DOHH2 (cell line): ENCODE results near the gene NCF2.

Experiments used
- H3F3A ChIP-seq: fragments of 200-600 bp; sonication (generic), shearing (Covaris generic); 2 replicates; pipeline ENCODE4 v1.6.0; 2016; ENCODE audit warnings: antibody characterized with exemption, mild to moderate bottlenecking; ENCODE audit not compliant: control insufficient read depth, insufficient read depth
- H3K27ac ChIP-seq: fragments of 200-600 bp; sonication (generic); 2 replicates; pipeline ENCODE4 v1.5.1; 2014; ENCODE audit warnings: low read depth, mild to moderate bottlenecking, low read length, moderate library complexity
- H3K27me3 ChIP-seq: fragments of 200-600 bp; sonication (generic); 2 replicates; pipeline ENCODE4 v1.6.1; 2014; ENCODE audit warnings: mild to moderate bottlenecking, low read length, mixed read lengths; ENCODE audit not compliant: control insufficient read depth
- H3K36me3 ChIP-seq: fragments of 200-600 bp; sonication (generic); 2 replicates; pipeline ENCODE4 v1.6.1; 2014; ENCODE audit warnings: mild to moderate bottlenecking, low read length, moderate library complexity, mixed read lengths; ENCODE audit not compliant: control insufficient read depth
- H3K4me1 ChIP-seq: fragments of 200-600 bp; sonication (generic); 2 replicates; pipeline ENCODE4 v1.6.1; 2014; ENCODE audit warnings: mild to moderate bottlenecking, low read length, mixed read lengths; ENCODE audit not compliant: control insufficient read depth
- H3K4me2 ChIP-seq: fragments of 200-600 bp; sonication (generic); 2 replicates; pipeline ENCODE4 v1.6.0; 2014; ENCODE audit warnings: mild to moderate bottlenecking, low read length, moderate library complexity
- H3K4me3 ChIP-seq: fragments of 200-600 bp; sonication (generic); 2 replicates; pipeline ENCODE4 v1.5.1; 2014; ENCODE audit warnings: mild to moderate bottlenecking, low read length, mixed read lengths
- H3K79me2 ChIP-seq: fragments of 200-600 bp; sonication (generic); 2 replicates; pipeline ENCODE4 v1.6.1; 2014; ENCODE audit warnings: mild to moderate bottlenecking, low read length, mixed read lengths; ENCODE audit not compliant: control insufficient read depth
- H3K9me2 ChIP-seq: fragments of 200-600 bp; sonication (generic); replicated peaks from 2 replicates; pipeline ENCODE4 v1.6.1; 2014; ENCODE audit warnings: mild to moderate bottlenecking, low read length, mixed read lengths; ENCODE audit not compliant: control insufficient read depth
- H3K9me3 ChIP-seq: fragments of 200-600 bp; sonication (generic); 2 replicates; pipeline ENCODE4 v1.6.1; 2014; ENCODE audit warnings: antibody characterized with exemption, low read length, mixed read lengths; ENCODE audit not compliant: control insufficient read depth, insufficient read depth
- H4K20me1 ChIP-seq: fragments of 200-600 bp; sonication (generic); 2 replicates; pipeline ENCODE4 v1.6.0; 2014; ENCODE audit warnings: low read depth, mild to moderate bottlenecking, antibody characterized with exemption, low read length, moderate library complexity; ENCODE audit not compliant: control insufficient read depth, insufficient read depth
- CTCF ChIP-seq: fragments of 200-600 bp; sonication (generic); IDR thresholded peaks from one replicate; pipeline ENCODE4 v1.5.1; 2014; ENCODE audit warnings: antibody characterized with exemption, mild to moderate bottlenecking, low read depth, low read length; ENCODE audit not compliant: poor library complexity, severe bottlenecking
- EZH2phosphoT487 ChIP-seq: fragments of 200-600 bp; sonication (generic); IDR thresholded peaks from 2 replicates; pipeline ENCODE4 v1.6.1; 2017; ENCODE audit warnings: borderline replicate concordance, mild to moderate bottlenecking, antibody characterized with exemption, low read length, moderate library complexity, mixed read lengths

Gene NCF2

DNA sequence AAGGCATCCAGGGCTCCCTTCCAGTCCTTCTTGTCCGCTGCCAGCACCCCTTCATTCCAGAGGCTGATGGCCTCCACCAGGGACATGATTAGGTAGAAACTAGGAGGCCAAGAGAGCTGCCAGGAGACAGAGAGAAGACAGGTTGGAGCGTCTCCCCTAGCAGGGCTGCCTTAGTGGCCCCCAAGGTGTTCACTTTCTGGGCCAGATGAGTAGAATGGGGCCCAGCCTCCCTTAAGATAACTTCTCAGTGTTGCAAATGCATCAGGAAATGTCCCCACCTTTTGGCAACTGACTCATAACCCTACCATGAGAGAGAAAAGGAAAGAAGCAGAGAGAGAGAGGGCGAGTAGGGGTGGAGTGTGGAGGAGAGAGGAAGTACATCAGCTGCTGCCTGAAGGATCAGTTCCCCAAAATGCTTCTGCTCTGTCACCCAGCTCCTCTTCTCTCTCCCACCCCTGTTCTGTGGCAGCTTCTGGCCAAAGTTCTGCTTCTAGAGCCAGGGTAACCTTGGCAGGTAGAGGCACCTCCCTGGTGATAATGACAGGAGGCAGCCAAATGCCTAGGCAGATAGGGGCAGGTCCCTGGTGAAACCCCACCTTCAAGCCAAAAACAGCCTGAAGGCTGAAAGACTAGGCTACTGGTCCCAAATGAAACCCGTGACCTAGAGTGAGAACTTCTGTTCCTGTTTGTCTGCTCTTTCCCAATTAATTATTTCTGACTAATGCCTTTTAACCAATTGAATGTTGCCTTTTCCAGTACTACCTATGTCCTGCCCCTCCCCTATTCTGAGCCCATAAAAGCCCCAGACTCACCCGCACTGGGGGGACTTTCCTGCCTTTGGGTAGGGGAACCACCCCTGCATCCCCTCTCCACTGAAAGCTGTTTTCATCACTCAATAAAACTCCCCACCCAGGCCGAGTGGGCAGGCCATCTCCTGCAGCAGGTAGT lies at the start of gene NCF2:
NCF2 (minus strand) TSS at position 216 of the 948 bp plus-strand sequence; CDS start at position 86, 130 bp downstream.
- no peak for TF ChIP-seq EZH2phosphoT487
- TF ChIP-seq CTCF: no peak
- Histone ChIP-seq H3K27ac (peak within 1 kb of the TSS; percentile 25; the same call in 1 of the 2 replicates), H3K9me2 (no peaks in the 10 kb centered on the region), H3K4me3 (peak within 1 kb of the TSS; percentile 23), H3K79me2 (no peaks in the 10 kb centered on the region), H3F3A (no peaks in the 10 kb centered on the region), H4K20me1 (no peaks in the 10 kb centered on the region), H3K4me1 (peaks cover 38% of the 10 kb centered on the region), H3K9me3 (no peaks in the 10 kb centered on the region), H3K36me3 (no peaks in the 10 kb centered on the region), H3K4me2 (peak within 1 kb of the TSS; percentile 48), H3K27me3 (peaks cover 2% of the 10 kb centered on the region; the same call in 1 of the 2 replicates)

GRCh38 chr1:183638649-183639387 lies 48.6 kb upstream of the NCF2 start:
- no peak for TF ChIP-seq CTCF
- TF ChIP-seq EZH2phosphoT487: no peak

DNA sequence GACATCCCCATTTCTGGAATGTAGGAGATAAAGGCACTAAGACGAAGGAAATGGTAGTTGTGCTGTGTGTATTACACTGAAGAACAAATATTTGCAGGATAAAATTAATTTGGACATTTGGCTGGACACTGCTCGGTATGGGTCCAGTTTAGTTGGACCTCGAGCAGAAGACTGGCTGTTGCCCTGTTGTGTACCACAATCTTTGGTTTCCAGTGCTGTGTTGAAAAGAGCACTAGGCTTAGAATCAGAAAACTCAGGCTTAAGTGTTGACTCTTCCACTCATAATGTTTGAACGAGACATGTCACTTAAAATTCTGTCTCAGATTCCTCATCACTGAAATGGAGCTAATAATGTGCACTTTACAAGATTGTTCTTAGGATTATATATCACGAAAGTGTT lies 46.5 kb upstream of the NCF2 start:
- Histone ChIP-seq H3K27ac (no peak overlapping the region), H3K4me1 (peaks cover 35% of the 10 kb centered on the region), H4K20me1 (peaks cover 10% of the 10 kb centered on the region), H3K4me3 (peak overlapping the region; percentile 92), H3K79me2 (peaks cover 38% of the 10 kb centered on the region), H3K27me3 (peaks cover 27% of the 10 kb centered on the region), H3K36me3 (peaks cover 21% of the 10 kb centered on the region), H3K9me3 (no peaks in the 10 kb centered on the region), H3F3A (peaks cover 11% of the 10 kb centered on the region), H3K4me2 (peak overlapping the region; percentile 80), H3K9me2 (no peaks in the 10 kb centered on the region)
- no peak for TF ChIP-seq EZH2phosphoT487
- TF ChIP-seq CTCF: no peak

More at GRCh38 chr1:183638649-183639387, 48.6 kb upstream of the NCF2 start:
- H3K4me3 ChIP-seq: no peak overlapping the region
- H3K9me2 ChIP-seq: no peaks in the 10 kb centered on the region
- H3K27ac ChIP-seq: no peak overlapping the region
- no peak overlapping the region for H3K4me2 ChIP-seq
- H3K4me1 ChIP-seq: peaks cover 16% of the 10 kb centered on the region
- H3K9me3 ChIP-seq: no peaks in the 10 kb centered on the region
- H4K20me1 ChIP-seq: no peaks in the 10 kb centered on the region
- H3F3A ChIP-seq: peaks cover 9% of the 10 kb centered on the region
- peaks cover 5% of the 10 kb centered on the region; the same call in 1 of the 2 replicates for H3K36me3 ChIP-seq
- peaks cover 18% of the 10 kb centered on the region for H3K79me2 ChIP-seq
- peaks cover 27% of the 10 kb centered on the region for H3K27me3 ChIP-seq
